Activated CD4-positive, alpha-beta T cell treated with anti-CD3 and anti-CD28 coated beads, Interleukin-2, amount 50 U/mL, for 4 hours (primary cell): Measurements from ENCODE around the gene EIF6.
"Not testable (repeated sequence)": the region's sequence is repeated elsewhere in the genome, so short reads cannot be mapped to it uniquely, and the experiment has no call there.

Experiments
- DNase-seq, 2 experiments: peaks; one replicate each; pipeline ENCODE4 v3.0.0-alpha.2; 2020

EIF6 gene

GRCh38 chr20:35277531-35278395 is 6.8 kb downstream of the EIF6 start, which contains the start of gene MMP24OS:
TSS of gene MMP24OS (minus strand) at chr20:35278122. CDS start at chr20:35277929, 193 bp downstream.
- DNase-seq = peak; percentile 81 to 82

DNA sequence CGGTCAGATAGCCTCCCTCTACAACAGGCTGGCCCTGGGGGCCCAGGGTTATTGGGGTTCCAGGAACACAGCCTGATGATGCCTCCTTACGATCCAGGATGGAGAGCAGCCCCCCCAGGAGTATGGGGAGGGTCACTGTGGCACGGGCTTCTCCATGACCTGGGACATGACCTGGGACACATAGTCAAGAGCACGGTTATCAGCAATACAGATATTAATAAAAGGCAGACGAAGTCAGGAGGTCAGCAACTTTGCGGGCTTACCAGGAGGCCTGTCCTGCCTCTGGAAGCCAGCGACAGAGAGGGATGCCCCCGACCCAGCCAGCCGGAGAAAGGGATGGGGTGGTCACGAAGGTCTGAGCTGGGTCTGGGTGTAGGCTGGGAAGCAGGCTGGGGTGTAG is 7.4 kb downstream of the EIF6 start:
- no peak for DNase-seq

DNA sequence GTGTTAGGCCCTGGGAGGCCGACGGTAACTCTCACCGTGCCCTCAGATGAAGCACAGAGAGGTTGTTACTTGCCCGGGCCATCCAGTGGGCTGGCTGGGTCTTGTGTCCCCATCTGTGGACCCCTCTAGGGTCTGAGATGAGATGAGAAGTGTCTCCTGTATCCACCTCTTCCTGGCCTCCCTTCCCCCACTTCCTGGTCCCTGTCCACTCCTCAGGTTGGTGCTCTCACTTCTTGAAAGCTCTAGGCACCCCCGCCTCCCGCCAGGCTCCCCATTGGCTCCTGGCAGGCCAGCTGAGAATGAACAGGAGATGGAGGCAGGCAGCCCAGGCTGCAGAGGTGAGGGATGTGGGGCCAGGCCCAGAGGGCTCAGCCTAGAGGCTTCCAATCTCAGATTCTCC is 8.2 kb downstream of the EIF6 start:
- DNase-seq = no peak

DNA sequence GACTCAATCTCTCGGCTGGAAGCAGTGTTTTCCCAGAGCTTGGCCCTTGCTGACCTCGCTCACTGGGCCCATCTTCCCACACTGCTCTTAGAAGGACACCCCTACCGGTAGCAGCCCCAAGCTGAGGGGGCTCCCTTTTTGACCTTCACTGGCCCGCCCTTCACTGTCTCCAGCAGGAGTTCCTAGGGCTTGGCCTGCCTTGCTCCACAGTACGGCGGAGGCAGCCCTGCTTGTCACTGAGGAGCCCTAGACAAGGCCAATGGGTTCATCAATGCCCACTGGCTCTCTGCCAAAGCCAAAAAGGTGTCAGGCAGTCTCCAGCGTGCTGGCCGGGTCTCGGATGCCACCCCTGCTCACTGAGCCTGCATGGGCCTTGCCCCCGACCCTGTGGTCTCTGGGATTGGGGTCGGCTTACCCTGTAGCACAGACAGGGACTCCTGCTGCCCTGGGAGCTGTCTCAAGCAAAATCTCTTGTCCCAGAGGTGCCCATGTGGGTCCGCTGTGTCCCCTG is 8.8 kb downstream of the EIF6 start:
- DNase-seq = no peak

- DNase-seq = no peak
These were observed 10.1 kb downstream of the EIF6 start for GRCh38 chr20:35274172-35275092.

DNA sequence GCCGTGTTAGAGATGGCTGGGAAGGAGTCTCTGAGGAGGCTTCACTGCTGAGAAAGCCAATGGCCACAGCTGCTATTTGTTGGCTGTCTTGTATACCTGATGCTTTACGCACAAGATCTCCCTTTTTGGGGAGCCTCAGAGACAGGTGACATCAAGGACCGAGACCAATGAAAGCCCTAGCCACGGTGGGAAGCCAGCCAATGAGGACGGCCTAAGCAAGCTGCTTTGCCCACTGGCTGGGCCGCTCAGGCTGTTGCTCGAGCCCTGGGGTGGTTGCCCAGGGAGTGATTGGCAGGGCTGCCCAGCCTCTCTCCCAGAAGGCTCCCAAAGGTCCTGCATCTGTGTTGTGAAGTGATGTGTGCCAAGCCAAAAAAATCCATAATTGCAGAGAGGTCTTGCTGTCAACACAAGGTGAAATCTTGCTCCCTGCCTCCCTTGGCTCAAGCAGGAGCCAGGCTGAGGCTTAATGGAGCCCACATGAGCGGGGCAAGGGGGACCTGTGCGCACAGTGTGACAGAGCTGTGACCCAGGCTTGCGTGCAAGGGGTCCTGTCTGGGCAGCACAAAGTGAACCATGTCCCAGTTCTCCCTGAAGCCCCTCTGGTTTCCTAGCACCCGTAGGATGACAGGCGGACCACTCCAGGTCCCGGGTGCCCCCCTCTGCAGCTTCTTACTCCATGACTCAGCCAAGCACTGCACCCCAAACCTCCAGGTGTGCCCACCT is 11.0 kb downstream of the EIF6 start:
- no peak for DNase-seq

DNA sequence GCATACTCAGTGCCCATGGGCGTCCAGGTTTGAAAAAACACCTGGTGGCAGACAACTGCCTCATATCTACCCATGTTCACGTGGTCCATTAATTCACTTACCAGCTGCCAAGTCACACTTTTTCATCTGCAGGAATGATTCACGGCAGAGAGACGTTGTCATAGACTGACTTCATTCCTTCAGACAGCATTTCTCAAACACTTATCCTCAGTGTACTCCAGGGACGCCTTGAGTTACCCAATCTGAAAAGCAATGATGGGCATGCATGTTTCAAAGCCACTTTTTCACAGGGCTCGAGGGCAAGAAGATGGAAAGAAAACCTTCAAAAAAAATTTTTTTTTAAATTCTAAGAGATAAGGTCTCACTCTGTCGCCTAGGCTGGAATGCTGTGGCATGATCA is 12.7 kb downstream of the EIF6 start:
- DNase-seq = no peak

DNA sequence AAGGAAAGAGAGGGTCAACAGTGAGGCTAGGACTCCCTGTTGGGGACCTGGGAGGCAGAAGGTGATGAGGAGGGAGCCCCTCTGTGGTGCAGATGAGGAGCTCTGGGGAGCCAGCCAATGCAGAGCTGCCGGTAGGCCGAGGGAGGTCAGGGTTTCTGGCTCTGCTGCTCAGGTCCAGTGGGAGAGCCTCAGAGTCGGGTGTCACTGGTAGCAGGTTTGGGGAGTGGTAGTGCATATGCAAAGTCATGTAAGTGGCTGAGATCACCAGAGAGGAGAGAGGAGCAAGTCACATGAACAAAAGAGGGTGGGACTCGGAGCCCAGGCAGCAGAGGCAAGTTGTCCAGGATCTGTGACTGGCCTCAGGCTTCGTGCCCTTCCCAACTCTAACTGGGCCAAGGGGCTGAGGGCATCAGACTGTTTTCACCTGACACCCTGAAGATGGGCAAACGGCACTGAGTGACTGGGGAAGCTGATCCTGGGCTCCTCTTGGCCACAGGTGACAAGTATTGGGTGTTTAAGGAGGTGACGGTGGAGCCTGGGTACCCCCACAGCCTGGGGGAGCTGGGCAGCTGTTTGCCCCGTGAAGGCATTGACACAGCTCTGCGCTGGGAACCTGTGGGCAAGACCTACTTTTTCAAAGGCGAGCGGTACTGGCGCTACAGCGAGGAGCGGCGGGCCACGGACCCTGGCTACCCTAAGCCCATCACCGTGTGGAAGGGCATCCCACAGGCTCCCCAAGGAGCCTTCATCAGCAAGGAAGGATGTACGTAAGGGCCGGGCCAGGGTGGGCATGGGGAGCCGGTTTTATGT is 13.3 kb downstream of the EIF6 start:
- no peak for DNase-seq

- no peak for DNase-seq
These were observed 14.3 kb downstream of the EIF6 start for GRCh38 chr20:35270021-35270902.

GRCh38 chr20:35269055-35269781 is 15.4 kb downstream of the EIF6 start:
- DNase-seq = peak; percentile 23 to 33

- no peak for DNase-seq
These were observed 17.5 kb downstream of the EIF6 start for GRCh38 chr20:35267092-35267491.

DNA sequence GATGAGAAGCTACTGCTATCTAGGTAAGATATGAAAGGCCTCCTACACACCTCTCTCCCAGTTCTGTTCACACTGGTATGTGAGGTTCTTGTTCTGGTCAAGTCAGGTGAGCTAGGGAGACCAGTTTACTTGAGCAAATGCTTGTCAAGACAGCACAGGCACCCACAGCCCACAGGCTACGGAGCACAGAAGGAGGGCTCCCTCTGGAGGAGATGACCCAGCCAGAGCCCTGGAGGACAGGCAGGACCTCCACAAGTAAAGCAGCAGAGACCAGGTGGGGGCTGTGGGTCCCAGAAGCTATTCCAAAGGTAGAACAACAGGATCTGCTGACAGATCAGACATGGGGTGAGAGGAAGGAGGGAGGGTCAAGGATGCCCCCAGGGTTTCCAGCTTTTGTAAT is 19.8 kb downstream of the EIF6 start:
- no peak for DNase-seq

DNA sequence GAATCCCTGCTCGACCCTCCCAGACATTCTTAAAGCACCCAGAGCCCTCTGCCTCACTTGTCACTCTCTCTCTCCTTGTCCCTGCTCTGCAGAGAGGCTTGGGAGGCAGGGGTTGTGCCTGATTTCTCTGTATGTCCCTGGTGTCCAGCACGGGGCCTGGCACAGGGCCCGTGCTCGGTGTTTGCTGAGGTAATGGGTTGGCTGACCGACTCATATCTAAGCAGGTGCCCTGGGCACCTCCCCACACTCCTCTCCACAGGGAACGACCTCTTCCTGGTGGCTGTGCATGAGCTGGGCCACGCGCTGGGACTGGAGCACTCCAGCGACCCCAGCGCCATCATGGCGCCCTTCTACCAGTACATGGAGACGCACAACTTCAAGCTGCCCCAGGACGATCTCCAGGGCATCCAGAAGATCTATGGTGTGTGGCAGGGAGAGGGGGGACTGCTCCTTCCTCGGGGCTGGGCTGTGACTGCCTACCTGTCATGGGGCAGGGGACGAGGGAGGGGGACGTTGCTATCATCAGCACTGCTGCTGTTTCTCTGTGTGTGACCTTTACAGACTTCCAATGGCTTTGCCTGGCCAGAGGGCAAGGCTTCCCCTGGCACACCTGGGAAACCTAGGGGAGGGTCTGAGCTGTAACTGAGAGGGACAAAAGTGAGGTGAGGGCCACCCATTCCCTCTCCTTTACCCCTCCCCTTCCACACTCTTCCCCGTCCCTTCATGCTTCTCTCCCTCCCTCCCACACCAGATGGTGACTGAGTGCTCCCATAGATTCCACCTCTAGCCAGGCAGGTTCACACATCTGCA is 20.8 kb downstream of the EIF6 start:
- DNase-seq = no peak

DNA sequence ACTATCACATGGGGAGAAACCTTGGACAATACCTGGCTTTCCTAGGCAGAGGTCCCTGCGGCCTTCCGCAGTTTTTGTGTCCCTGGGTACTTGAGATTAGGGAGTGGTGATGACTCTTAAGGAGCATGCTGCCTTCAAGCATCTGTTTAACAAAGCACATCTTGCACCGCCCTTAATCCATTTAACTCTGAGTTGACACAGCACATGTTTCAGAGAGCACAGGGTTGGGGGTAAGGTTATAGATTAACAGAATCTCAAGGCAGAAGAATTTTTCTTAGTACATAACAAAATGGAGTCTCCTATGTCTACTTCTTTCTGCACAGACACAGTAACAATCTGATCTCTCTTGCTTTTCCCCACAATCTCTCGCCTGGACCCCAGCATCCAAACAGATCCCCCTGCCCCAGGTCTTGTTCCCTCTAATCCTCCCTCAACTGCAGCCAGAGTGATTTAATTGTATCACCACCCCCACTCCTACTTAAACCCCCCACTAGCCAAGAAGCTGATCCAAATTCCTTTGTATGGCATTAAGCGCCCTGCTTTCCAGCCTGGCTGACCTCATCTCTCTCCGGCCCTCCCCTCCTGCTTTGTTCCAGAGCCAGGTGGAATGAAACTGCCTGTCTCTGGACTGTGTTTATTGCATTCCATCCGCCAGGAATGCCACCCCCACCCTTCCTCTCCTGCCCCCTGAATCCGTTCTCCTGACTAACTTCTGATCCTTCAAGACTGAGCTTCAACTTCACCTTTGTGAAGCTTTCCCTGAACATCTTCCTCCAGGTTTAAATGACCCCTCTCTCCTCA is 21.6 kb downstream of the EIF6 start:
- DNase-seq = not testable (repeated sequence)

DNA sequence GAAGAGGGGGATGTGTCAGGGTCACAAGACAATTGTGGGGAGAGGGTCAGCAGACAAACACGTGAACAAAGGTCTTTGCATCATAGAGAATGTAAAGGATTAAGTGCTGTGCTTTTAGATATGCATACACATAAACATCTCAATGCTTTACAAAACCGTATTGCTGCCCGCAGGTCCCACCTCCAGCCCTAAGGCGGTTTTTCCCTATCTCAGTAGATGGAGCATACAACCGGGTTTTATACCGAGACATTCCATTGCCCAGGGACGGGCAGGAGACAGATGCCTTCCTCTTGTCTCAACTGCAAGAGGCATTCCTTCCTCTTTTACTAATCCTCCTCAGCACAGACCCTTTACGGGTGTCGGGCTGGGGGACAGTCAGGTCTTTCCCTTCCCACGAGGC is 22.3 kb downstream of the EIF6 start:
- not testable (repeated sequence) for DNase-seq

GRCh38 chr20:35260426-35260825 is 24.1 kb downstream of the EIF6 start:
- no peak for DNase-seq

DNA sequence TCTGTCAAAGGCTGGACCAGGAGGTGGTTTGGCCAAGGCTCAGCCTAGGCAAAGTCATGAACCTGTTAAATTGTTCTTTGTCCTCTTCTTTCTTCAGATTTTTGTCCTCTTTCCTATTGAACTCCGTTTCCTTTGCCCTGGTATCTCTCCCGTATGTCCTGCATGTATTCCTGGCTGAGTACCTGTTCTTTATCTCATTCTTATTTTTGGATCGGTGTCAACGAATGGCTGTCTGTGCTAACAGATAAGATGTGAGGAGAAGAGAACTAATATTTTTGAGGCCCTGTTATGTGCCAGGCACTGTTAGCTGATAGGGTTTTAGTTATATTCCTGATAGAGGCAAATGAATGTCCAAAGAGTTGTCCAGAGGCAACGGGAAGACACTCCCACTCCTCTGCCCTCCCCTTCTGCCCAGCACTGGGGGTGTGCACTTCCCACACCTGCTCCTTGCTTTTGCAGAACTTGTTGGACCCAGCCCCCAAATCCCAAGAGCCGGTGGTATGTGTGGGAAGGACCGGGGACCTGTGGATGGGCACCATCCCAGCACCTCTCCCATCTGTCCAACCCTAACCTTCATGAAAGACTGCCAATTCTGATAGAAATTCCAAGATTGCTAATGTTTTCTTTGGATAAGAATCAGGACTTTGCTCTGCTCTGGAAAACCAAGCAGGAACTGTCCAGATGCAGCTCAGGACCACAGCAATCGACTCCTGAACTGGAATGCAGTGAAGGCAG is 27.2 kb downstream of the EIF6 start:
- no peak for DNase-seq
